Stimulated activated CD8-positive, alpha-beta memory T cell treated with anti-CD3 and anti-CD28 coated beads, Interleukin-7, amount 100 ng/mL, for 4 hours (primary cell): Measurements from ENCODE around the gene XKR3.
"Not testable (repeated sequence)": the region's sequence is repeated elsewhere in the genome, so short reads cannot be mapped to it uniquely, and the experiment has no call there.

Source experiments
- DNase-seq, 2 donors: peaks; one replicate each; pipeline ENCODE4 v3.0.0-alpha.2; 2020; ENCODE audit warnings: low read depth in 2 of 2

XKR3 gene

DNA sequence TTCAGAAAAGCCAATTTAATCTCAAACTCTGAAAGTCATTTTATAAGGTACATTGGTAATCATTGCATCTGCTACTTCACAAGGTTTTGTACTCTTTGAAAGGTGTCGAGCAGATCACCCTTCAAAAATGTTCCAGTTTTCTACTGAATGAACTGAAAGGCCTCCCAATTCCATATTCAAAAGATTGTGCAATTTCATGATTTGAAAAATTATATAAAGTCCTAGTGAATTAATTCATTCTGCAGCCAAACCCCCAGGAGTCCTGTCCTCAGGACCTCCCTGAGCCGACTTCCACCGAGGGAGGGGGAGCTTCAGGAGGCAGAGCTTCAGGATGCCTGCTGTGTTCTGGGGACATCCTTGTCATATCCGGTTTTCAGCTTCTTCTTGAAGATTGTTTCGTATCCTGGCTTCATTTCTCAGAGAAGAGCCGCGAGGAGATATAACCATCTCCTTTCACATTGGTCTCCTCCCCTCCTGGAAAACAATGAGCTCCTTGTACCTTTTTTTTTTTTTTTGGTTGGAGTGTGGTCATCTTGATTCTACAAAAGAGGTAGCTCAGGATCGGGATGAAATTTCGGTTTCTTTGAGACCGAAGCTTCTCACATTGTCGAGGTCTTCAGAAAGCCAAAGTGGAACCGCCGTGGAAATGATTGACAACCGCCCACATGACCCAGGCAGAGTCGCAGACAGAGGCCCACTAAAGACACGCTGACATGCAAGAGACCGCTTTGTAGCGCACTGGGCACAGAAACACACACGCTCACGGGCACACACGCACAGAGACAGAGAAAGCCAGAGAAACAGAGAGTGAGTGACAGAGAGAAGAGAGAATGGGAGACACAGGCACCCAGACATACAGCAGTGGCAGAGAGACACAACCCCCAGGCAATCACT is 77.7 kb downstream of the XKR3 start:
- DNase-seq: not testable (repeated sequence)

DNA sequence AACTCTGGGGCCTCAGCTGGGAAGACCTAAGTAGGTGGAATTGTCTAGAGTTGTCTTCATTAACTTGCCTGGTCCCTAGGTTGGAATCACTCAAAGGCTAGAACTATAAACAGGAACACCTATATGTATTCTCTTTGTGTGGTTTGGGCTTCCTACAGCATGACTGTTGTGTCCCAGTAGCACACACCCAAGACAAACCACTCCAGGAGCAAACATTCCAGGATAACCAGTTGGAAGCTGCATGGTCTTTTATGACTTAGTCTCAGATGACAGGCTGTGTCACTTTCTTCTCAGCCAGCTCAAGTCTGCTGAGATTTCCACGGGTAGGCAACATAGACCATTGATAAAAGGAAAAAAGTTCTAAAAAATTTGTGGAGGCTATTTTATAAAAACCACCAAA is 90.9 kb downstream of the XKR3 start:
- not testable (repeated sequence) for DNase-seq
